NT2/D1 (cell line): ENCODE measurements around the gene TK2.

Experiments
- DNase-seq: peaks from one replicate; pipeline ENCODE4 v3.0.0-alpha.2; 2011; ENCODE audit warnings: low read depth, low spot score
- H3K27me3 ChIP-seq: 2 replicates; pipeline ENCODE4 v1.6.0; 2011; ENCODE audit warnings: mild to moderate bottlenecking; ENCODE audit not compliant: insufficient read length, insufficient read depth
- H3K36me3 ChIP-seq: 2 replicates; pipeline ENCODE4 v1.6.1; 2011; ENCODE audit warnings: mild to moderate bottlenecking, low read length, mixed read lengths; ENCODE audit not compliant: insufficient read depth, insufficient read length
- H3K4me1 ChIP-seq: 2 replicates; pipeline ENCODE4 v1.5.1; 2011; ENCODE audit not compliant: insufficient read depth, insufficient read length
- H3K4me3 ChIP-seq: 2 replicates; pipeline ENCODE4 v1.5.1; 2011; ENCODE audit warnings: low read depth; ENCODE audit not compliant: insufficient read length
- H3K9ac ChIP-seq: 2 replicates; pipeline ENCODE4 v1.6.0; 2011; ENCODE audit warnings: low read depth; ENCODE audit not compliant: insufficient read length
- H3K9me3 ChIP-seq: 2 replicates; pipeline ENCODE4 v1.5.1; 2011; ENCODE audit warnings: mild to moderate bottlenecking, low read length; ENCODE audit not compliant: insufficient read depth
- SUZ12 ChIP-seq: IDR thresholded peaks from 2 replicates; pipeline ENCODE4 v1.6.1; 2011; ENCODE audit not compliant: insufficient read length, insufficient read depth; ENCODE audit errors: extremely low read depth
- YY1 ChIP-seq: IDR thresholded peaks from 2 replicates; pipeline ENCODE4 v1.6.1; 2011; ENCODE audit not compliant: insufficient read length, insufficient read depth
- ZNF274 ChIP-seq: IDR thresholded peaks from 2 replicates; pipeline ENCODE4 v1.6.1; 2011; ENCODE audit warnings: mild to moderate bottlenecking, low read depth, low read length

The TK2 gene

DNA sequence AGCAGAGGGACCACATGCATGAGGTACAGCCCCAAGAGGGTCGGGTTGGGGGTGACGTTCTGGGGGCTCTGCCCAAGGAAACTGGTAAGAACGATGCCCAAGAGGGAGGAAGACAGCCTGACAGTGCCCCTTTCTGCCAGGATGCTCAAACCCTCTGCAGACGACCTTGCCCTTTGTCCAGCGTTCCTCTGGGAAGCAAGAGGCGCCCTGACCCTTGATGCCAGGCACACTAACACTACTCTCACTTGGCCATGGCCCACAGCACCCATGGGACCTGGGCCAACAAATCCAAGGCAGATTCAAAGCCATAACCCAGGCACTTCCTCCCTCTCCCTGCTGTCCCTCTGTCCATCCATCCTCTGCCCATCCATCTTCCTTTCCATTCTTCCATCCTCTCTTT is 20.4 kb downstream of the TK2 start:
- Histone ChIP-seq H3K36me3 (peaks cover 22% of the 10 kb centered on the region), H3K27me3 (no peaks in the 10 kb centered on the region), H3K4me1 (no peaks in the 10 kb centered on the region), H3K9ac (no peak overlapping the region), H3K9me3 (no peaks in the 10 kb centered on the region), H3K4me3 (no peak overlapping the region)
- no peak for DNase-seq
- TF ChIP-seq YY1 (no peak), SUZ12 (no peak), ZNF274 (no peak)

DNA sequence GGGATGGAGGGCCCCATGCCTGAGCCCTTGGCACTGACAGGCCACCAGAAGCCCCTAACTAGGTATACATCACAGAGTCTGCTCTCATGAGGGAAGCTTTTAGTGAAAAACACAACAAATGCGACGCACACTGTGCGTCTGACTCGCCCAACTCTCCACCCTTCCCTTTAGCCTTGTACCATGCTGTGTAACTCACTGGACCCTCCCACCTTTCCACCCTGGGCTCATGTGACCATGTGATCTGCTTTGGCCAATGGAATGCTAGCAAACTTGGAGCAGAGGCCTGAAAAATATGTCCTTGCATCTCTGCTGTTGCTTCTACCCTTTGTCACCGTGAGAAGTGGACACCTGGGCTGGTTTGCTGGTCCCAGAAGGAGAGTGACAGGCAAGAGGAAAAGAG is 21.6 kb downstream of the TK2 start:
- no peaks in the 10 kb centered on the region for H3K27me3 ChIP-seq
- no peak for DNase-seq
- no peaks in the 10 kb centered on the region for H3K4me1 ChIP-seq
- H3K4me3 ChIP-seq: no peak overlapping the region
- H3K9me3 ChIP-seq: no peaks in the 10 kb centered on the region
- peaks cover 22% of the 10 kb centered on the region for H3K36me3 ChIP-seq
- TF ChIP-seq YY1 (no peak), SUZ12 (no peak), ZNF274 (no peak)
- H3K9ac ChIP-seq: no peak overlapping the region

DNA sequence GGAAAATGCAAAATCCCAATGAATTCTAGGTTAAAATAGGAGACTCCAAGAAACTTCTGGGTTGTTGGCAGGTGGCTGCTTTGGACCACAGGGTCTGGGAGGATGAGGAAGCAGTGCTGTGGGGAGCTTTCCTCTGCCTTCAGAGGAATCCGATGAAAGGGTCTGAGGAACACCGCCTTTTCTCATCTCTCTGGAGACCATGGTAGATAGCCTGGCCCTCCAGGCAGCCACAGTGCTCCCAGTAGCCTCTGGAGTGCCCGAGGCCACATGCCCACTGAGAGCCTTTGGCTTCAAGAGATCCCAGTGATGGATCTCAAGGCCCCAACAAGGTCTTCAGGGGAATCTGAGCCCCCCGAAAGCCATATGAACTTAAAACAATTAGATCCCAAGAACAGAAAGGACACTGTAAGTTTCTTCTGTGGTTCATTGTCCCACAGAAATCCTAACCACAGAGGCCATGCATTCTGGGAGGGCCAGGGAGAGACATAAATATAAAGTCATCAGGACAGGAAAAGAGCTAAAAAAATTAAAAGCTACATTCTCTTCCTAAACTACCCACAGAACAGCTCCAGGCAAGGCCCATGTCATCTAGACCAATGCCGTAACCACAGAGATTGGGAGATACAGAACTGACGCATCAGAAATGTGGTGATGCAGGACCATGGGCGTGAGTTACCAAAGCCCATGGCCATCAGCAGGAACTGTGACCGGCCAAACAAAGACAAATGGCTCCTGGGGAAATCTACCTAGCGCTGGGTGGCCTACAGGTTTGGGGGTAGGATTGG is 24.3 kb downstream of the TK2 start:
- H3K9me3 ChIP-seq: no peaks in the 10 kb centered on the region
- peaks cover 7% of the 10 kb centered on the region for H3K4me1 ChIP-seq
- TF ChIP-seq SUZ12 (no peak), YY1 (no peak), ZNF274 (no peak)
- no peaks in the 10 kb centered on the region for H3K27me3 ChIP-seq
- DNase-seq: no peak
- H3K4me3 ChIP-seq: no peak overlapping the region
- H3K36me3 ChIP-seq: peaks cover 16% of the 10 kb centered on the region
- H3K9ac ChIP-seq: no peak overlapping the region

DNA sequence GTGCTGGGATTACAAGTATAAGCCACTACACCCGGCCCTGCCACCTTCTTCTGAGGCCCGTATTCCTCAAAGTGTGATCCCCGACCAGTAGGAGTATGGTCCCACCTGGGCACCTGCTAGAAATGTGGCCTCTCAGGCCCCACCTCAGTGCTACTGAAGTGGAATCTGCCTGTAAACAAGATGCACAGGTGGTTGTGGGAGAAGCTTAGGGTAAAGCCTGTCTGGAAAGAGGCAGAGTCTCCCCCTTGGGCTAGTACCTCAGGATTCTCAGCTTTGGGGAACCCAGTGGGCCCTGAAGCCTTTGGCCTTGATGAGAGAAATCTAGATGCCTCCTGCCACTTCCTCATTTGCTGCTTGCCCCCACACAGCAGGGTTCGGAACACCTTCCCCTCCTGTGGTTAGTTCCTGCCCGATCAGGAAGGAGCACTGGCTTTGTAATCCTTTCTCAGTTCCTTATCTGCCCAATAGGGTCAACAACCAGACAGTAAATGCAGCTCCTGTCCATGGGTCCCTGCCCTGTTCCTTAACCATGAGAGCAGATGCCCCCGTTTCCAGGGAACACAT is 25.2 kb downstream of the TK2 start:
- no peak for DNase-seq
- Histone ChIP-seq H3K4me1 (peaks cover 10% of the 10 kb centered on the region), H3K9ac (no peak overlapping the region), H3K27me3 (no peaks in the 10 kb centered on the region), H3K36me3 (peaks cover 10% of the 10 kb centered on the region), H3K4me3 (no peak overlapping the region), H3K9me3 (no peaks in the 10 kb centered on the region)
- no peak for TF ChIP-seq ZNF274
- TF ChIP-seq YY1: no peak
- TF ChIP-seq SUZ12: no peak

DNA sequence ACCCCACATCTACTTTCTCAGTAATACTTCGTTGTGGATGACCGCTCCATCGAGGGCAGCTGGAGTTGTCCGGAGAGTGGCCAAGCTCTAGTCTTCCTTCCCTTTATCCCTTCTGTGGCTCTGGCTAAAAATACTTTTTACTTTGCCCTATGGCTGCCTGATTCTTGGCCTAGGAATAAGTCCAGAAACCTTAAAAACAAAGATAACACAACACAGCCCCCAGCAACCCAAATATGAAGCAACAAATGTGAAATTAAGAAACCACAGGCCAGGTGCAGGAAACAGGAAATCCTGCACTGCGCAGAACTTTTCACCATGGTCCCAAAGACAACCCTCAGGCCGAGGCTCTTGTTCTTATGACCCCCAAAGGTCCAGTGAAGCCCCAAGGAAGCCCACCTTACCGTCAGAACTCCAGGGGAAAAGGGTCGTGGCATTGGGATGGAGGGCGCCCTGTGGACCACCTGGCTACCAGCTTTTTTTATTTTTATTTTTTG is 26.0 kb downstream of the TK2 start:
- Histone ChIP-seq H3K36me3 (peaks cover 5% of the 10 kb centered on the region), H3K4me3 (no peak overlapping the region), H3K9ac (no peak overlapping the region), H3K4me1 (peaks cover 13% of the 10 kb centered on the region), H3K27me3 (no peaks in the 10 kb centered on the region), H3K9me3 (no peaks in the 10 kb centered on the region)
- TF ChIP-seq YY1 (no peak), SUZ12 (no peak), ZNF274 (no peak)
- DNase-seq: no peak

DNA sequence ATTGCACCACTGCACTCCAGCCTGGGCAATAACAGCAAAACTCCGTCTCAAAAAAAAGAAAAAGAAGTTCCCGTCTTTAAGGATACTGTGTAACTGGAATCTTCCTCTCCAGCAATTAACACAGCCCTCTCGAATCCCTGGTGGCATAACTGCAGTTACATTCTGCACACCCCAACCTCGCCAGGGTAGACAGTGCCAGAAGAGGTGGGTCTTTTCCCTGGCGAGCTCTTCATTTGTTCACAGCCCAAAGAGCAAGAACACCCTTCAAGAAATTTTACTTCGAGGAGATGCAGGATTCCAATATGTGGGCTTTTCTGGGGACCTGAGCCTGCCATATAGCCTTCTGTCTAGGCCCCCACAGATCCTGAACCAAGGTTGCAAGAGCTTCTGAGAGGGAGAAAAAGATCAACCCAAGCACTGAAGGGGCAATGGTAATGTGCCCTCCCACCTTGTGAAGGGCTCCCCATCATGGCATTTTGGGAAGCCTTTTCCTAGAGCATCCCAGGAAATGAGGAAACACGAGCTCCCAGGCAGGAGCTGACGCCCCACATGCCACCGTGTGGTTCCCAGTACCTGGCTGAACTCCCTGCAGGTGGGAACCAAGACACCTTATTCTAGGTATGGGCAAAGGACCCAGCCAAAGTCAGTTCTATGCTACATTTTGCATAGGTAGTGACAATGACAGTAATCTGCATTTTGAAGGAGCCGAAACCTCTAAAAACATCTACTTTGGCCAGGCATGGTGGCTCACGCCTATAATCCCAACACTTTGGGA is 26.9 kb downstream of the TK2 start:
- Histone ChIP-seq H3K9me3 (no peaks in the 10 kb centered on the region), H3K36me3 (no peaks in the 10 kb centered on the region), H3K27me3 (no peaks in the 10 kb centered on the region), H3K4me3 (no peak overlapping the region), H3K9ac (no peak overlapping the region), H3K4me1 (peaks cover 13% of the 10 kb centered on the region)
- DNase-seq: no peak
- TF ChIP-seq YY1 (no peak), SUZ12 (no peak), ZNF274 (no peak)

DNA sequence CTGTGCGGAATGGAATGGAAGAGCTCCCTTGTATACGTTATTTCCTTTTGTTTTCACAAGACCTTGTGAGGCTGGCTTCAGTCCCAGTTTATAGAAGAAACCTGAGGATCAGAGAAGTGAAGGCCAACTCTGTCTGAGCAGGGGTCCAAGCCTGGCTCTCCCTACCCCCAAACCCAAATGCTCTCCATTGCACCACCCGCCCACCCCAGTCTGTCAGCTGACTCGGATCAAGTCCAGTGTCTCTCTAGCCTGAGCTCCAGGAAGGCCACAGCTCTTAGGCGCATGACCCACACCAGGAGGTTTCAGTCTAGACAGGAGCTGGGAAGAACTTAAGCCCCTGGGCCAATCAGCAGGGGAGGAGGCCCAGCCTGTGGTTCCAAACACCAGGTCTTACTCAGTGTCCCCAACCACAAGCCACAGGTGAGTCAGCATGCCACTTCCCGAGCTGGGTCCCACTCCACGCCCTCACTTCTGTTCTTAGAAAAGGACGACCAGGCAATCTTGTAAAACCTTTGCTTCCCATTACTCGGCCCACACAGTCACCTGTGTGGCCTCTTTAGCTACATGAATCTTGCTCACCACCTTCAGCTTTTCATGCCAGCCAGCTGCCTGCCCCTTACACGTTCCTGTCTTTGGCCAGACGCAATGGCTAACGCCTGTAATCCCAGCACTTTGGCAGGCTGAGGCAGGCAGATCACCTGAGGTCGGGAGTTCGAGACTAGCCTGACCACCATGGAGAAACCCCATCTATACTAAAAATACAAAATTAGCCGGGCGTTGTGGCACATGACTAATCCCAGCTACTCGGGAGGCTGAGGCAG is 27.8 kb downstream of the TK2 start:
- no peak overlapping the region for H3K9ac ChIP-seq
- DNase-seq: no peak
- no peaks in the 10 kb centered on the region for H3K36me3 ChIP-seq
- no peak for TF ChIP-seq SUZ12
- TF ChIP-seq YY1: no peak
- TF ChIP-seq ZNF274: no peak
- H3K27me3 ChIP-seq: no peaks in the 10 kb centered on the region
- H3K4me3 ChIP-seq: no peak overlapping the region
- H3K4me1 ChIP-seq: peaks cover 20% of the 10 kb centered on the region
- no peaks in the 10 kb centered on the region for H3K9me3 ChIP-seq
